GM18861 (cell line): Measurements from ENCODE around the gene ATN1.

Experiments
- ATAC-seq: cut with Tn5 transposase; IDR thresholded peaks from one replicate; pipeline ENCODE4 v1.9.1; 2021; ENCODE audit not compliant: unreplicated experiment

ATN1 gene

GRCh38 chr12:6943722-6944380 lies 16.1 kb downstream of the ATN1 start, which contains the start of the genes C12orf57 and RNU7-1:
Gene C12orf57, plus strand, starts transcription at chr12:6944022. Its CDS starts 100 bp downstream, at chr12:6944122.
Gene RNU7-1, plus strand, starts transcription at chr12:6943816.
- ATAC-seq = peak; percentile 29

GRCh38 chr12:6944381-6945186 lies 16.8 kb downstream of the ATN1 start:
- ATAC-seq = peak; percentile 40

- ATAC-seq = no peak
These were observed 17.9 kb downstream of the ATN1 start for GRCh38 chr12:6945613-6946012.

- peak; percentile 18 for ATAC-seq
These were observed 18.5 kb downstream of the ATN1 start for GRCh38 chr12:6946033-6946919.

GRCh38 chr12:6946920-6947374 lies 19.2 kb downstream of the ATN1 start:
- no peak for ATAC-seq

GRCh38 chr12:6947615-6948014 lies 19.9 kb downstream of the ATN1 start:
- ATAC-seq = no peak

- no peak for ATAC-seq
These were observed 21.3 kb downstream of the ATN1 start for GRCh38 chr12:6948873-6949594.

- ATAC-seq = no peak
These were observed 22.6 kb downstream of the ATN1 start for GRCh38 chr12:6950401-6950801.

GRCh38 chr12:6950811-6951540 lies 23.2 kb downstream of the ATN1 start, which contains the start of gene PTPN6:
Gene PTPN6, plus strand, starts transcription at chr12:6951356. Its CDS starts 157 bp downstream, at chr12:6951513.
- peak; percentile 26 for ATAC-seq

GRCh38 chr12:6951551-6952120 lies 23.9 kb downstream of the ATN1 start:
- ATAC-seq = no peak

- ATAC-seq = no peak
These were observed 24.5 kb downstream of the ATN1 start for GRCh38 chr12:6952121-6952862.

GRCh38 chr12:6952863-6953441 lies 25.2 kb downstream of the ATN1 start:
- ATAC-seq = no peak

- peak; percentile 35 for ATAC-seq
These were observed 25.9 kb downstream of the ATN1 start for GRCh38 chr12:6953442-6954315.

GRCh38 chr12:6954316-6955107 lies 26.8 kb downstream of the ATN1 start:
- ATAC-seq = no peak

GRCh38 chr12:6955108-6956020 lies 27.6 kb downstream of the ATN1 start:
- ATAC-seq = no peak
